ENCODE measurements around the gene ADH1A.
"Not testable (repeated sequence)": the region's sequence is repeated elsewhere in the genome, so short reads cannot be mapped to it uniquely, and the experiment has no call there.

The ADH1A gene

DNA sequence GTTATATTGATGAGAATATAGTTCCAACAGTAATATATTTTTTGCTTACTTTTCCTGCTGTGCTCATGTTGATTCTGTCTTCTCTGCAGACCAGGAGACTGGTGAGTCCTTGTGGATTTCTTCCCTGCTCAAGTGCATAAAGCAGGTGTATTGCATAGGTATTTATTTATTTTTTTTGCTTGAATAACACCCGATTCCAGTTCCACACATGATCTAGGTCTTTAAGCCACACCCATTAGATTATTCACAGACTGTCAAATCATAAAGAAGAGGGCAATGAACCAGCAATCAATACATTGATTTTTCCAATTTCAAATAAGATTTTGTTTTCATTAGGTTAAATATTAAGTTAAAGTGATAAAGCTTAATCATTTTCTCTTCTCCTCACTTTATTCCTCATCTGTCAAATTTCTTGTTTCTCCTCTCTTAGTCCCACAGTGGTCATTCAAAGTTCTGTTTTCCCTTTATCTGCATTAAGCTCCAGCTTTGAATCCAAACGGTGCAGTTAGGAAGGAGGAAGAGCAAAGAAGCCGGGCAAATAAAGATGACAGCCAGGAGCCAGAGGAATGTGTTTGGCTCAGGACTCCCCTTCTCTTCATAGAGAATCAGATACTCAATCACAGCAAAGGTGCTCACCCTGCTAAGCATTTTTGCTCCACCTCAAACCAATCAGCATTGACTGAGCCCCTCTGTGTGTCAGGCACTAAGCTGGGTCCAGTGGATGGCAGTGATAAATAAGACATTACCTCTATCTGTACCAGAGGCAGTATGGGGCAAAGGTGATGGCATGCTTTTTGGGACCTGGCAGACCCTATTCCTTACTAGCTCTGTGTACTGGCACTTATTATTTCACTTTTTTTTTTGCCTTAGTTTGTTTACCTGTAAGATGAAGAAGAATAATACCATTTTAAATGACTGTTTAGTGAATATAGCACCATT is at the start of gene ADH1A:
Gene ADH1A (minus strand): TSS at position 138 of the 939 bp plus-strand sequence. CDS start 71 bp downstream, at position 67.
- DNase-seq, result no peak

DNA sequence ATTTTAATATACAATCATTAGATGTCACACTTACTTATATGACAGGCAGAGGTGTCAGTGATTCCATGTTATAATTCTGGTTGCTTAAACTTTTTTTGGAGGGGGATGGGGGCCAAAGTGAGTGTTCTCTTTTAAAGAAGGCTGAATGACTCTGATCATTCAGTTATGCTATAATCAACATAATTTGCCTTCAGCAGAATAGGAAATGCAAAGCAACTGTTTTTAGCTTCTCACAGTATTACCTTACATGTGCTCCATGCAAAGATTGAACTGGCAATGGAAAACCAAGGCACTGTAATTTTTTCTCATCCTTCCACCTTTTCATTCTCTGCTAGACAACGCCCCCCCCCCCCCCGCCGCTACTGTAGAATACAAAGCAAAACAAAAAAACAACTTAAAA is 48.4 kb upstream of the ADH1A start:
- DNase-seq, result no peak

DNA sequence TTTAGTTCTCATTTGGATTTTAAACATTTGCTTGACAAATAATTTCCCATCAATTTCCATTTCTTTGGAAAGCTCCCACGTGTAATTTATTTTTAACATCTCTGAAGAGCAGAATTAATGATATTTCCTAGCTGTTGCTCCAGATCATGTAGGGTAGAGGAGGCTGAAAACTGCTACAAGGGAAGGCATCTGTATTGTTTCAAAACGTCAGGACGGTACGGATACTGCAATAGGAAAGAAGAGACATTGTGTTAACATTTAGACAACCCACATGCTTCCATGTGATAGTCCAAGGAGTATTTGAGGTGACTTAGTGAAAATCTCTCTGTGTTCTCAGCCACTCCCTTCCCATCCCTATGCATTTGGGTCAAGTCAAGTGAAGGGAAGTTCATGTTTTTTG is 45.8 kb upstream of the ADH1A start:
- no peak for DNase-seq

DNA sequence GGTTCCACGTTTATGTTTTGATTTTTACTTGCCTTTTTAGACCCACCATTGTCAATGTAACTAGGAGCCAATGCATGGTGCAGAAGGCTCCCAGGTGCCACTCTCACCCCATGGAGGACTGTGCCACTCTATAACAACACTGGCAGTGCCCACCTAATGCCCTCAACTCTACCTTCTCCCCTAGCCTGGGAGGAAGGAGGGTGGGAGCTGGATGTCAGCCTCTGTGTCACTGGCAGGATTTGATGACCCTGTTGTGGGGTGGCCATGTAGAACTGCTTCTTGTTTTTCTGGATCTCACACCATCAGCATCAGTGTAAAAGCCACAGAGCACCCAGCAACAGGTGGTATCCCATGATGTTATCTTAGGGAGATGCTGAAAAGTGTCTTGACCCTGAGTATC is 44.1 kb upstream of the ADH1A start:
- no peak for DNase-seq

DNA sequence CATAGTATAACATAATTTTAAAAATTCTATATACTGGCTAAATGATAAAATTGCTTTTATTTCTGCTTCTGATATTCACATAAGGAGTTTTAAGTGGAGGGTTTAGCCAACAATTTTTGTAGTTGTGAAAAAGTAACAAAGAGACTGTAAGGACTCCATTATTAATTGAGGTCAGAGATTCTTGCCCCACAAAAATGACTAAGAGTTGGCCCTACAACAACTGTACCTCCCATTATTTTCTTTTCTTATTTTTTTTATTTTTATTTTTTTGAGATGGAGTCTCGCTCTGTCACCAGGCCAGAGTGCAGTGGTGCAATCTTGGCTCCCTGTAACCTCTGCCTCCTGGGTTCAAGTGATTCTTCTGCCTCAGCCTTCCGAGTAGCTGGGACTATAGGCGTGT is 39.9 kb upstream of the ADH1A start:
- no peak for DNase-seq

DNA sequence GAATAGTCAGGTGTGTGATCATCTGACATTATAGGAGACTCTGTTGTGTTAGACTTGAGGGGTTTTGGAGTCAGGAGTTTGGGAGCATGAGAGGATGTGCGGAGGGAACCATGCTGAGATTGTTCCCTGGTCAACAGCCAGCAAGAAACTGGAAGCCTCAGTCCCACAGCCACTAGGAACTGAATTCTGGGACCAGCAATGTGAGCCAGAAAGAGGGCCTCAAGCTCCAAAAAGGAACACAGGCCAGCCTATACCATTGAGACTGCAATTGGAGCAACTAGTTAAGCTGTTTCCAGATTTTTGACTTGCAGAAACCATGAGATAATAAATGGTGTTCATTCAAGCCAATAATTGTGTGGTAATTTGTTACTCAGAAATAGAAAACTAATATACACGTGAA is 39.1 kb upstream of the ADH1A start:
- DNase-seq, result no peak

DNA sequence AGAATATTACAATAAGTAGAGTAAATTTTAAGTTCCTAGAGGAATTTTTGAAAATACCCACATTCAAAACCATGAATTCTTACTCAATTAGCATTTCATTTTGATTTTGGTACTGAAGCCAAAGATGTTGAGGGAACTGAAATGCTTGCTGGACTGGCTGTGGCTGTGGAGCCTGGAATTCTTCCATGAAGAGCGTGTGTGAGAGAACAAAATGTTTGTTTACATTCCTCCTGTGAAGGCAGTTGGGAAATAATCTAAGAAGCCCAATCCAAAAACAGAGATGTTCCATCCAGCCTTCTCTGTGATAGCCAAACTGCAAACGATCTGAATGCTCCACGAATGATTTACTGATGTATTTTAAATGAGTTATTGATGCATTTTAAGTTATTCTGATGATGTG is 34.2 kb upstream of the ADH1A start:
- no peak for DNase-seq

DNA sequence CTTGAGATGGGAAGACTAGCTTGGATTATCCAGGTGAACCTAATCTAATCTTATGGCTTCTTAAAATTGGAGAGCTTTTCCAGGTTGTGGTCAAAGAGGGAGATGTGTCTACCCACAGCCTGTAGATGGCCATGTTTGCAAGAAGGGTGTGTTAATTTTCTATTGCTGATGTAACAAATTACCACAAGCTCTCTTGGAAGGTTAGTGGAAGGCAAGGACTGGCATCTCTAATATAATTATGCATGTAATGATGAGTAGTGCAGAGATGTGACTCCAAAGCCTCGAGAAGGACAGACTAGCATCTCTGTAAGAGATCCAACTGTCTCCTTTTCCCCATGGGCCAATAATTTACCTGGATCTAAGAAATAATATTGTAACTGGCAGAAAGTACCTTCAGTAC is 33.6 kb upstream of the ADH1A start:
- DNase-seq, result no peak

DNA sequence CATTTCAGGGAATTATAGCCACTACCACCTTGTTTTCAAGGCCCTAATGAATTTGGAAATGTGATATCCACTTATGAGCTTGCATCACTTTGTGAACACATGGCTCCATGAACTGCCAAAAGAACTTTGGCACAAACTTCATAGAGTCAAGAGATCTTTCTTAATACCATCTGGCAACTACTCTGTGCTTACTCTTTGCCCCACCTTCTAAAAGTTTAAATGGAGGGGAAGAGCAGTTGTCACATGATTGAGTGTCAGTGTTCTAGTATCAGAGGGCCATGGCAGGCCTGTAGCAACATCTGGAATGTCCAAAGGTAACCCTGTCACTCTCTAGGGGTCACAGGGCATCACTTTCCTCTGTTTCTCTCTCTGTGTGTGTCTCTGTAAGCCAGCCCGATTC is 33.0 kb upstream of the ADH1A start:
- no peak for DNase-seq

DNA sequence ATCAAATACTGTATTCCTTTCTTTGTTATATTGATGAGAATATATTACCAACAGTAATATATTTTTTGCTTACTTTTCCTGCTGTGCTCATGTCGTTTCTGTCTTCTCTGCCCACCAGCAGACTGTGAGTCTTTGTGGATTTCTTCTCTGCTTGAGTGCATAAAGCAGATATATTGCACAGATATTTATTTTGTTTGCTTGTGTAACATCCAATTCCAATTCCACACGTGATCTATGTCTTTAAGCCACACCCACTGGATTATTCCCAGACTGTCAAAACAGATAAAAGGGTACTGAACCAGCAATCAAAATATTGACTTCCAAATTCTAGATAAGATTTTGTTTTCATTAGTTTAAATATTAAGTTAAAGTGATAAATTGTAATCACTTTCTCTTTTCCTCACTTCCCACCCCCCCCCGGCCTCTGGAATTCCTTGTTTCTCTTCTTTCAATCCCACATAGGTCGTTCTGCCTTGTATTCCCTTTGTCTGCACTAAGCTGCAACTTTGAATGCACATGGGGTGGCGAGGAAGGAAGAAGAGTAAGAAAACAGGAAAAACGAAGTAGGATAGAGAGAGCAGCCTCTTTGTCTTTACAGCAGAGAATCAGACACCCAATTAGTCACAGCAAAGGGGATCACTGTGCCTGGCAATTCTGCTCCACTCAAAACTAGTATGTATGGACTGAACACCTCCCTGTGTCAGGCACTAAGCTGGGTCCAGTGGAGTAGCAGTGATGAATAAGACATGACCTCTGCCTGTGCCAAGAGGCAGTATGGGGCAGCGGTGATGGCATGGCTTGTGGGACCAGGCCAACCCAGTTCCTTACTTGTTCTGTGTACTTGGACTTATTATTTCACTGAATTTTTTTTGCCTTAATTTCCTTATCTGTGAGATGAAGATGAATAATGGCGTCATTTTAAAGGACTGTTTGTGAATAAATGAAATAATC is 30.7 kb upstream of the ADH1A start, which contains the start of gene ADH1B:
Gene ADH1B (minus strand): TSS at position 161 of the 951 bp plus-strand sequence. CDS start 70 bp downstream, at position 91.
- no peak for DNase-seq

DNA sequence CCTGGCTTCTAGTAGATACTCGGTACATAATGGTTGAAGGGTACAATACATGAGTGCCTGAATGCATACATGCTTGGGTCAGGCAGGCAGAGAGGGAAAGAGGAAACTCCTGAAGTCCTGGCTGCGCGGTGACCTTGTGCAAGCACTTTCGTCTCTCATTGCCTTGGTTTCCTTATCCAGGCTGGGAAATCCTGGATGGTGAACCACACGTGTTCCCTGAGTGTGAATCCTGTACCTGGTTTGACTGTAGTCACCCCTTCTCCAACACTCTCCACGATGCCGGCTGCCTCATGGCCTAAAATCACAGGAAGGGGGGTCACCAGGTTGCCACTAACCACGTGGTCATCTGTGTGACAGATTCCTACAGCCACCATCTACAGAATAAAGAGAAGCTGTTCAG is 27.0 kb upstream of the ADH1A start:
- DNase-seq, result not testable (repeated sequence)

DNA sequence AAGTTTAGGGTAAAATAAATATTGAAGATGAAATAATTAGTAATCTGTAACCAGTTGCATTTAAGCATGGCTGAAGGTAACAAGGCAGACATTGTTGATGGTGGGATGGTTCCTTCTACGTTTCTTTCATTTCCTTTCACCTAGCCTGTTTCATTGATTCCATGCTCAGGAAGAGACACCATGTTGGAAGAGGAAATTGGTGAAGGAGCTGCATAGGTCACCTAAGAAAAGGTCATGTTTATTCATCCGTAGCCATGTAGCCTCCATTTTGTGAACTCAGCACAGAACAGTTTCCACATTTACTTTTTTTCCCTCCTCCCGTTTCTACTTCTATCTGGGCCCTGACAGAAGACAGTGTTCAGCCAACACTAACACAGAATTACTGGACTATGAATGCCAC is 26.6 kb upstream of the ADH1A start:
- DNase-seq, result no peak

DNA sequence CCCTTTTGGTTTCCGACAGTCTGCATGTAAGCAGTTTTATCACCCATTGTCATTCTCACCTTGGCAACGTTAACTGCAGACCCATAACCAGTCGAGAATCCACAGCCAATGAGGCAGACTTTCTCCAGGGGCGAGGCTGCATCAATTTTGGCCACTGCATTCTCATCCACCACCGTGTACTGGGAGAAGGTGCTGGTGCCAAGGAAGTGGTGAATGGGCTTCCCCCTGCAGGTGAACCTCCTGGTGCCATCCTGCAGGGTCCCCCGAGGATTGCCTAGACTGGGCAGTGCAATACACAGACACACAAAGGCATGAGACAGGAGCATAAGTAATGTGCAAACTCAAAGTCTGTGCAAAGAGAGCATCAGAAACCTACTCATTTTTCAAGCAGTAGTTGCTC is 25.1 kb upstream of the ADH1A start:
- no peak for DNase-seq

DNA sequence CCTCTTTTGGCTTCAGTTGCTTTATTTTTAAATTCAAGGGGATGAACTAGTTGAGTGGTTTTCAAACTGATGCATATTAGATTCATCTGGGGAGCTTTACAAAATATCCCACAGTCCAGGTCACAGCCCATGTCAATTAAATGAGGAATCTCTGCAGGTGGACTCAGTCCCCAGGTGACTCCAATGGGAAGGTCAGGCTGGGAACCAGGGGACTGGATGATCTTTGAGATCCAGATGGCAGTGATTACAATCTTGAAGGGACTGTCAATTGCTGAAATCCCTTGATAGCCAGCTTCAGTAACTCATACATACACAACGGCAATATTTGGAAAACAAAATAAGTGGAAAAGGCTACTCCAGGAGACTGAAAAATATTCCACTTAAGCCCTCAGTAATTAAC is 23.4 kb upstream of the ADH1A start:
- DNase-seq, result no peak

DNA sequence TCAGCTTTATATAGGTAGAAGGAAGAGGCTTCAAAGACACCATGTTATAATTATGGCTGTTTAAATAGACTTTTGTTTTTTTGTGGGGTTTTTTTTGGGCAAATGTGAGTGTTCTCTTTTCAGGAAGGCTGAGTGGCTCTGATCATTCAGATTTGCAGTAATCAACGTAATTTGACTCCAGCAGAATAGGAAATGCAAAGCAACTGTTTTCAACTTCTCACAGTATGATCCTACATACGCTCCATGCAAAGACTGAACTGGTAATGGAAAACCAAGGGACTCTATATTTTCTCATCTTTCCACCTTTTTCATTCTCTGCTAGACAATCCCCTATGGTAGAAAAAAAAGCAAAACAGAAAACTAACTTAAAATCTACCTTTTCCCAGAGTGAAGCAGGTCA is 19.6 kb upstream of the ADH1A start:
- DNase-seq, result no peak

DNA sequence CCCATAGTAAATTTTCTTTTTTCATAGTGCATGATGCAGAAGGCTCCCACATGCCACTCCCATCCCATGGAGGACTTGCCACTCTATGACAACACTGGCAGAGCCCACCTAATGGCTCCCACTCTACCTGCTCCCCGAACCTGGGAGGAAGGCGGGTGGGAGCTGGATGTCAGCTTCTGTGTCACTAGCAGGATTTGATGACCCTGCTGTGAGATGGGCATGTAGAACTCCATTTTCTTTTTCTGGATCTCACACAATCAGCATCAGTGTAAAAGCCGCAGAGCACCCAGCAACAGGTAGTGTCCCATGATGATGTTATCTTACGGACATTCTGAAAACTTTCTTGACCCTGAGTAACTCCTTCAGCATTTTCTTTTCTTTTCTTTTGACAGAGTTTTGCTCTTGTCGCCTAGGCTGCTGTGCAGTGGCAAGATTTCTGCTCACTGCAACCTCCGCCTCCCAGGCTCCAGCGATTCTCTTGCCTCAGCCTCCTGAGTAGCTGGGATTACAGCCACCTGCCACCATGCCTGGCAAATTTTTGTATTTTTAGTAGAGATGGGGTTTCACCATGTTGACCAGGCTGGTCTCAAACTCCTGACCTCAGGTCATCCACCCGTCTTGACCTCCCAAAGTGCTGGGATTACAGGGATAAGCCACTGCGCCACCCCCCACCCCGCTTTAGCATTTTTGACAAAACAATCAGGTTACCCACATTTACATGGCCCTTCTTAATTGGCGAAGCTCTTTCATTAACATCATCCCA is 15.0 kb upstream of the ADH1A start:
- DNase-seq, result no peak

DNA sequence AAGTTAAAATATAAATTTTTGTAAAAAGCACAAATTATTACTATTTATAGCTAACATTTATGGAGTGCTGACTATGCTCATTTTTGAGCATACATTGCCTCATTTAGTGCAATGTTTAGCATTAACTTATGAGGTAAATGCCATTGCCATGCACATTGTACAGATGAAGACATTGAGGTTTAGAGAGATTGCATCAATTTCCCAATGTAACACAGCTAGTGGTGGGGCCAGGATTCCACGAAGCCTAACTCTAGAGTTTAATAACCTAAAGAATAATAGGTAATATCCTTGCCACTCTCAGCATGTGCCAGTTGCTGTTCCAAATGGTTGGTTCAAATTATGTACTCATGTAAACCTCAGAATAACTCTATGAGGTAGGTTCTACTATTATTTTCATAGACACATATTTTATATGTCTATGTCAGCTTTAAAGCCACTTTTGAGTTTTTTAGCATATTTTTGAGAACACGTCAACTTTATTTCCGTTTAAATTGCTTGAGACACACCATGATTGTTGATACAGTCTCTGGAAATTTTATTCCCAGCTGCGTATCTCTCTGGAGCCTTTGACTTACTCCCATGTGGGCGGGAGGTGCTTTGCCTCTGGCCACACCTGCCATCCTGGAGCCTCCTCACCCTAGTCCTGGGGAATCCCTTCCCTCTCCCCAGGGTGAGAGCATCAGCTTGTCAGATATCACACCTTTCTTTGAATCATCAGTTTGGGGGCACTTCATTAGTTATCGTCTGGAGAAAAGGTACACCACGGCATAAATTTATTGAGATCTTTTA is 10.8 kb upstream of the ADH1A start:
- no peak for DNase-seq

DNA sequence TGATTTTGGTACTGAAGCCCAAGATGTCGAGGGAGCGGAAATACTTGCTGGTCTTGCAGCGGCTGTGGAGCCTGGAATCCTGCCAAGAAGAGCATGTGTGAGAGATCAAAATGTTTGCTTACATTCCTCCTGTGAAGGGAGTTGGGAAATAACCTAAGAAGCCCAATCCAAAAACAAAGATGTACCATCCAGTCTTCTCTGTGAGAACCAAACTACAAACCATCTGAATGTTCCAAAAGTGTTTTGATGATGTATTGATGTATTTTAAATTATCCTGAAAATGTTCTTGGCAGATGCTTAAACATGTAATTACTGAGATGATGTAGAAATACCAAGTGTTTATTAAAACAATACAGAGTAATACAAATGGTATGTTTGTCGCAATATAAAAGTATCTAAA is 10.1 kb upstream of the ADH1A start:
- no peak for DNase-seq

DNA sequence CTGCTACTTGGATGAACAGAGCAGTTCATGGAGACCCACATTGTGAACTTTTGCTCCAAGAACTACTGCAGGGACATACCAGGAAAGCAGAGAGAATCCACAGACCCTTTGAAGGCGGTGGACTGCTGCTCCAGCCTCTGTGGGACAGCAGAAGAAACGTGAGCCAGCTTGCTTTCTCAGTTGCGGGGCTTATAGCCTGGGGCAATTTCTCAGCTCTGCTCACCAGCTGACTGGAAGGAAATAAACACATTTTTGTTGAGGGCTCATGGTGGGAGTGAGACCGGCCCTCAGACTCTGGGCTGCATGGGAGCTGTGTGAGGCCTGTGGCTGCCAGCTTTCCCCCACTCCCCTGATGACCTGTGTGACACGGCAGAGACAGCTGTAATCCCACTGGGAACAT is 2.6 kb upstream of the ADH1A start:
- no peak for DNase-seq

DNA sequence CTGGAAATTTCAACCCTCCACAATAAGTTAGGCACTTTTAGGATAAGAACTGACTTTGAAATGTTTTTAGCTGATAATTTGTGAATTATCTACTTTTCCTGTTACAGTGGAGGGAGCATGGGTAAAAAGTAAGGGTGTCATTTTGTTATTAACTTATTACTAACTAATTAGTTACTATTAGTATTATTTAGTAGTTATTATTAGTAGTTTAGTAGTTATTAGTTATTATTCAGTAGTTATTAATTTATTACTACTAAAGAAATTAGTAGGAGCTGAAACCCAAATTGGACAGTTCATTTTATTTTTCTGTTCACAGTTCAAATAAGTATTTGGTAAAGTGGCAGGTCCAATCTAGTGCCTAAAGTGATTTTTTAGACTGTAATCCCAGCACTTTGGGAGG is 5.4 kb downstream of the ADH1A start:
- no peak for DNase-seq

DNA sequence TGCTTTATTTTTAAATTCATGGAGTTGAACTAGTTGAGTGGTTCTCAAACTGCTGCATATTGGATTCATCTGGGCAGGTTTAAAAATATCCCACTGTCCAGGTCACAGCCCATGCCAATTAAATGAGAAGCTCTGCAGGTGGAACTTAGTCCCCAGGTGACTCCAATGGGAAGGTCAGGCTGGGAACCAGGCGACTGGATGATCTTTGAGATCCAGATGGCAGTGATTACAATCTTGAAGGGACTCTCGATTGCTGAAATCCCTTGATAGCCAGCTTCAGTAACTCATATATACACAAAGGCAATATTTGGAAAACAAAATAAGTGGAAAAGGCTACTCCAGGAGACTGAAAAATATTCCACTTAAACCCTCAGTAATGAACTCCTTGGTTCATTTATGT is 8.1 kb downstream of the ADH1A start:
- DNase-seq, result no peak

DNA sequence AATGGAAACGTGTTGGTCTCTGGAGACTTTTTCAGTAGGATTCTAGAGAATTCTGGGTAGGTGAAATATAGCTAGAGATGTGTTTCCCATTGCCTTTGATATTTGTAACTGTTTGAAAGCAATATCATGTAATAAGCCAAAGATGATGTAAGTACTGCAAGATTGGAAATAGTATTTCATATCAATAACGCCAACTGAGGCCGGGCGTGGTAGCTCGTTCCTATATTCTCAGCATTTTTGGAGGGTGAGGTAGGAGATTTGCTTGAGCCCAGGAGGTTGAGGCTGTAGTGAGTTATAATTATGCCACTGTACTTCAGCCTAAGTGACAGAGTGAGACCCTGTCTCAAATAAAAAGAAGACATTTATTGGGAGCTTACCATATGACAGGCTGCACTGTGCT is 9.5 kb downstream of the ADH1A start:
- DNase-seq, result no peak
